Astrocyte of the spinal cord (primary cell): ENCODE measurements around the gene MBP.

Source experiments
- DNase-seq: peaks from one replicate; pipeline ENCODE4 v3.0.0; 2011; ENCODE audit warnings: low read depth, low spot score
- H3K4me3 ChIP-seq: 2 replicates; pipeline ENCODE4 v1.5.1; 2011; ENCODE audit warnings: low read depth, mild to moderate bottlenecking, low read length, moderate library complexity
- in situ Hi-C: cut with HindIII; loops from 2 replicates; pipeline ENCODE4 v1.10.0; 2017; ENCODE audit warnings: low sequenced_read_pairs
- TF ChIP-seq, protein P1 (sequence below): IDR thresholded peaks from 2 replicates; pipeline ENCODE4 v1.5.1; 2012; ENCODE audit warnings: low read depth, mild to moderate bottlenecking, low read length, inconsistent platforms

MBP gene

DNA sequence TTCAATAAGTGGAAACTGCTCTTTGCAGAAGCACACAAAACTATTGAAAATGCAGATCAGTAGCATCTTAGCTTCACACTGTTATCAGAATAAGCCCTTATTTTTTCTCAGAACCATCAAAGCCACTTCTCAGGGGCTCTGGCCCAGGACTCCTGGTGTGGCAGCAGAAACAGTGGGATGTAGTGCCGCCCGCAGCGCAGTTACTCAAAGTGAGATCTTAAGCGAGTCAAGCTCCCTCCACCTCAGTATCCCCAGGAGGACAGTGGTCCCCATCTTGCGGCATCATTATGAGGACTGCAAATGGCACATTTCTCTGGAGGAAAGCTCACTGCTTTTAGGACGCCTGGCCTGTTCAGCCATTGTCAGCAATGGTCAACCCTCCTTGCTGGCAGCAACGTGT, 60.0 kb downstream of the MBP start:
- DNase-seq = no peak
- no peak overlapping the region for H3K4me3 ChIP-seq
- TF ChIP-seq, protein P1, sequence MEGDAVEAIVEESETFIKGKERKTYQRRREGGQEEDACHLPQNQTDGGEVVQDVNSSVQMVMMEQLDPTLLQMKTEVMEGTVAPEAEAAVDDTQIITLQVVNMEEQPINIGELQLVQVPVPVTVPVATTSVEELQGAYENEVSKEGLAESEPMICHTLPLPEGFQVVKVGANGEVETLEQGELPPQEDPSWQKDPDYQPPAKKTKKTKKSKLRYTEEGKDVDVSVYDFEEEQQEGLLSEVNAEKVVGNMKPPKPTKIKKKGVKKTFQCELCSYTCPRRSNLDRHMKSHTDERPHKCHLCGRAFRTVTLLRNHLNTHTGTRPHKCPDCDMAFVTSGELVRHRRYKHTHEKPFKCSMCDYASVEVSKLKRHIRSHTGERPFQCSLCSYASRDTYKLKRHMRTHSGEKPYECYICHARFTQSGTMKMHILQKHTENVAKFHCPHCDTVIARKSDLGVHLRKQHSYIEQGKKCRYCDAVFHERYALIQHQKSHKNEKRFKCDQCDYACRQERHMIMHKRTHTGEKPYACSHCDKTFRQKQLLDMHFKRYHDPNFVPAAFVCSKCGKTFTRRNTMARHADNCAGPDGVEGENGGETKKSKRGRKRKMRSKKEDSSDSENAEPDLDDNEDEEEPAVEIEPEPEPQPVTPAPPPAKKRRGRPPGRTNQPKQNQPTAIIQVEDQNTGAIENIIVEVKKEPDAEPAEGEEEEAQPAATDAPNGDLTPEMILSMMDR = no peak
- in situ Hi-C loops = no loop called here

DNA sequence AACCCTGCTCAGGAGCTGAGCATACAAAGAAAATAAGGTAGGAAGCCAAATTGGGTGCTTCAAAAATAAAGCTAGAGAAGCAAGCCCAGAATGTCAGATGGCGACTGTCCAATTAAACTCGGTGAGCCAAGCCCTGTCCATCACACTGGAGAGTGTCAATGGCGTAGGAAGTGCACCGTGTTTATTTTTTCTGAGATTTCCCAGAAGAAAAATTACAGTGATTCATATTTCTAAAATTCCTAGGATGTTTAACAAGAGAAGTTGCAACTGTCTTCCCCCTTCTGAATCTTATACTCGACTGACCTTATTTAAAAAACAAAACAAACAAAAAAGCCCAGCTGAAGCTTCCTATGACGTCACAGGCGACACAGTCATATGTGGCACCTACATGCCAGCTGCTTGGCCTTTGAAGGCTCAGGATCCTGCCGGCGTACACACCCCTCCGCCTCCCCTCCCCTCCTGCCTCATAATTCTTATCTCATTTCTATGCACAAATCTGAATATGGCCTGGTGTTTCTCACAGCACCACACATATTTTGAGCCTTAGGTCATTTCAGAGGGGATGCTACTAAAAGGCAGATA, 60.8 kb downstream of the MBP start:
- no peak overlapping the region for H3K4me3 ChIP-seq
- DNase-seq = peak; percentile 95
- TF ChIP-seq, protein P1 = no peak
- in situ Hi-C loops = no loop called here

DNA sequence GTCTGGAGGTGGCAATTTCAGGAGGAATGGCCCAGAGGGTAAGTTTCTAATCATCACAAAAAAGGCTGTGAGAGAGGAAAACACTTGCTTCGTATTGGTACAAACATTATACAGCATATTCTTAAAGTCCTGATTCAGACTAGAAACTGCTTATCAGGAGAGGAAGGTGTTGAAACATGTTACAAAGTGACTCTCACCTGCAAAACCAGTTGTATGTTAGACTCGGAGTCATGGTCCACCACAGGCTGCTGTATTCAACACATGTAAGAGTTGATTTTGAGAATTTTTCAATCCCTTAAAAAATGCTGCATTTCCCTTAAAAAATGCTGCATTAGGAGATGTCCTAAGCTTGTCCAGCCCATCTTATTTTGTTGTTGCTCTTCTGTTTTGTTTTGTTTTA, 61.5 kb downstream of the MBP start:
- DNase-seq = no peak
- in situ Hi-C loops = no loop called here
- TF ChIP-seq, protein P1 = no peak
- no peak overlapping the region for H3K4me3 ChIP-seq

DNA sequence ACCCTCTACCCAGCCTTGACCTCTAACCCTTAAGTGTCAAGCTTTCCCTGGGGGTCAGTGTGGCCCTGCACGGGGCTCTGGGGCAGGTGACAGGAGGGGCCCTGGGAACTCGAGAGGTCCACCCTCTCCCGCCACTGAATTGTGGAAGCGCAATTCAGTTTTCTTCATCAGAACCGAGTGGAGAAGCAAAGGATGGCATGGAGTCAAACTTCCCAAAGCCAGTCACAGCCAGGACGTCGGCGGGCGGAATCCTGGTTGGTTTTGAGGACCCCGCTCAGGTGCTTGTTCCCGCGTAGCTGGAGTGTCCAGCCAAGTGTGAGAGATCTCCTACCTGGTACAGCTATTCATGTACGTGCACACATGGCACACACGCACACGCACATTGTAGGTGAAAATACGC, 62.0 kb downstream of the MBP start:
- TF ChIP-seq, protein P1 = no peak
- no peak for DNase-seq
- in situ Hi-C loops = no loop called here
- no peak overlapping the region for H3K4me3 ChIP-seq

GRCh38 chr18:77069931-77070330, 62.7 kb downstream of the MBP start:
- H3K4me3 ChIP-seq = no peak overlapping the region
- in situ Hi-C loops = no loop called here
- no peak for DNase-seq
- TF ChIP-seq, protein P1 = no peak

DNA sequence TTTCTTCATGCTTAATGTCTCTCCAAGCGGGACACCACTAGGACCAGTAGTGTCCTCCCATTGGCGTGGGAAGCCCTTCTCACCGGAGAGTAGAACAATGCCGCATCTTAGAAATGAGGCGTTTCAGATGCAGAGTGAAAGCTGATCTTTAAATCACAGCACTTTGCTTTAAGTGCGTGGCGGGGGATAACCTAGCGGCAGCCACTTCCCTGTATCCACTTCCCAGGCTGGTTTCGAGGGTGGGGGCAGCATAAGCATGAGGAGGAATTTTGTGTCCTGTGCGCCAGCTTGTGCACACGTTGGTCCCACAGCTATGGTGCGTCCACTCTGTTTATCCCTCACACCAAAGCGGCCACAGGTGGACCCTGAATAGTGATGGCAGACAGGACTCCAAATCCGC, 63.1 kb downstream of the MBP start:
- TF ChIP-seq, protein P1 = no peak
- H3K4me3 ChIP-seq = no peak overlapping the region
- in situ Hi-C loops = no loop called here
- no peak for DNase-seq
